KOPT-K1 (cell line): ENCODE measurements around the gene TSHZ1.
A peak's percentile ranks its signal among the peaks of the same experiment; 100 is the strongest.

ENCODE experiments used
- H3K27ac ChIP-seq: fragments of 200-600 bp; sonication (generic); 2 replicates; pipeline ENCODE4 v1.5.1; 2016; ENCODE audit warnings: antibody characterized with exemption, mild to moderate bottlenecking, low read depth, low read length; ENCODE audit not compliant: poor library complexity, severe bottlenecking
- H3K36me3 ChIP-seq: fragments of 200-600 bp; sonication (generic); 2 replicates; pipeline ENCODE4 v1.5.1; 2017; ENCODE audit warnings: antibody characterized with exemption, mild to moderate bottlenecking, low read length, moderate library complexity; ENCODE audit not compliant: insufficient read depth
- H3K9me3 ChIP-seq: fragments of 200-600 bp; sonication (generic); 2 replicates; pipeline ENCODE4 v1.5.1; 2017; ENCODE audit warnings: antibody characterized with exemption, low read length, mild to moderate bottlenecking; ENCODE audit not compliant: insufficient read depth, poor library complexity, severe bottlenecking

The TSHZ1 gene, protein sequence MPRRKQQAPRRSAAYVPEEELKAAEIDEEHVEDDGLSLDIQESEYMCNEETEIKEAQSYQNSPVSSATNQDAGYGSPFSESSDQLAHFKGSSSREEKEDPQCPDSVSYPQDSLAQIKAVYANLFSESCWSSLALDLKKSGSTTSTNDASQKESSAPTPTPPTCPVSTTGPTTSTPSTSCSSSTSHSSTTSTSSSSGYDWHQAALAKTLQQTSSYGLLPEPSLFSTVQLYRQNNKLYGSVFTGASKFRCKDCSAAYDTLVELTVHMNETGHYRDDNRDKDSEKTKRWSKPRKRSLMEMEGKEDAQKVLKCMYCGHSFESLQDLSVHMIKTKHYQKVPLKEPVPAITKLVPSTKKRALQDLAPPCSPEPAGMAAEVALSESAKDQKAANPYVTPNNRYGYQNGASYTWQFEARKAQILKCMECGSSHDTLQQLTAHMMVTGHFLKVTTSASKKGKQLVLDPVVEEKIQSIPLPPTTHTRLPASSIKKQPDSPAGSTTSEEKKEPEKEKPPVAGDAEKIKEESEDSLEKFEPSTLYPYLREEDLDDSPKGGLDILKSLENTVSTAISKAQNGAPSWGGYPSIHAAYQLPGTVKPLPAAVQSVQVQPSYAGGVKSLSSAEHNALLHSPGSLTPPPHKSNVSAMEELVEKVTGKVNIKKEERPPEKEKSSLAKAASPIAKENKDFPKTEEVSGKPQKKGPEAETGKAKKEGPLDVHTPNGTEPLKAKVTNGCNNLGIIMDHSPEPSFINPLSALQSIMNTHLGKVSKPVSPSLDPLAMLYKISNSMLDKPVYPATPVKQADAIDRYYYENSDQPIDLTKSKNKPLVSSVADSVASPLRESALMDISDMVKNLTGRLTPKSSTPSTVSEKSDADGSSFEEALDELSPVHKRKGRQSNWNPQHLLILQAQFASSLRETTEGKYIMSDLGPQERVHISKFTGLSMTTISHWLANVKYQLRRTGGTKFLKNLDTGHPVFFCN (N-terminal part only)

DNA sequence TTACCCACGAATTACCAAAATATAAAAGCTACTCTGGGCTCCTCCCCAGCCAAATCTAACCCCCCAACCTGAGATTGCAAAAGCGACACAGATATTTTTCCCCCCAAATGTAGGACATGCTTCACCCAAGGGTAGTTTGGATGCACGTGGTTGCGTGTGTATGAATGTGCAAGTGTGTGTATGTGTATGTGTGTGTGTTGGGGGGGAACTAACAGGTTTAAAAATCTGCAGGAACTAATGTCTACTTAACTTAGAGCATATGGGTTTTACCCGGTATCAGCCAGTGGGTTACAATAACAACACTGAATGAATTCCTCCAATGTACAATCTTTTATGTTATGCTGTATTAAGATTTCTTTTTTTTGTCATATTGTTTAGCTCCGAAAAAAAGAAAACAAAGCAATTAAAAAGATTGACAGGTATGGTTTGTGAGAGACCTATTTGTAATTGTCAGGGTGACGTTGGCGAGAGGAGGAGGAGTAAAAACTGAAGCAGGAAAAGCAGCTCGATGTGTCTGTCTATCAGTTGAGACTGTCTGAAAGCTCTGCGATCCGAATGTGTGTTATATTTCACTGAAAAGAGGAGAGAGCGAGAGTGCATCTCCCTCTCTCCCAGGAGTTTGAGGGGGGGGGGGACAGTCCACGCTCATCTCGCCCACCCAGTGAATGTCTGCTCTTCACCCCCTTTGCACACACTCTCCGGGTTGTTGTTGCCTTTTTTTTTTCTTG, at the start of gene TSHZ1:
Gene TSHZ1 (plus strand): TSS at position 524 of the 728 bp plus-strand sequence. CDS start 1,080 bp downstream, outside the sequence.
- no peaks in the 10 kb centered on the region for H3K36me3 ChIP-seq
- H3K27ac ChIP-seq, result peak within 1 kb of the TSS; percentile 90
- H3K9me3 ChIP-seq, result no peaks in the 10 kb centered on the region

DNA sequence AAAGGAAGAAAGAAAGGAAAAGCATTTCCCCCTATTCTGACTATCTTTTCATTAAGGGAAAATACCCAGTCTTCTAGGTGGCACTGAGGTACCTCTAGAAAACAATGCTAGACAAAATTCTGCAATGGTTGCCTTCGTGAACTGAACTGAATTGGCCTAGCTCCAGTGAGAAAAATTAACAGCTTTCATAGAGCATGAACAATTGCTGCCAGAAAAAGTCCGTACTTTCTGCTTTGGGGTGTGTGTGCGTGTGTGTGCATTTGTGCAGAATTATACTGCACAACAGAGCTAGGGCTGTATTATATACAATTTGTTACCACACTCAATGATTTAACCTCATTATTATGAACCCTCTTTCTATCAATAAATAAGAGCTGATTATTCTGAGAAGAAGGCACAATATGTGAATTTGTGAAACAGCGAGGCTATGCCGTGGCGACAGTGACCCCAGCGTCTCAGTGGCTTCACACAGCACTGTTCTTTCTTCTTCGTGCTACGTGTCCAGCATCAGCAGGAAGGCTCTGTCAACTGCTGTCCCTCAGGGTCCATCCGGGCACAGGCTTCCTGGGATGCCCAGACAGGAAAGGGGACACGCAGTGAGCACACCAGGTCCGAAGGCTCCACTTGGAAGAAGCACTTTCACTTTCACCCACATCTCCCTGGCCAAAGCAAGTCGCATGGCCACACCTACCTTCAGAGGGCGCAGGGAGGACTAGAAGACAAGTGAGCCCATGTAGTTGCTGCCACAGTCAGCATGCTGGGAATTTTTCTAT, 49.2 kb upstream of the TSHZ1 start:
- Histone ChIP-seq H3K27ac (peak overlapping the region; percentile 58), H3K9me3 (peaks cover 17% of the 10 kb centered on the region), H3K36me3 (no peaks in the 10 kb centered on the region)

DNA sequence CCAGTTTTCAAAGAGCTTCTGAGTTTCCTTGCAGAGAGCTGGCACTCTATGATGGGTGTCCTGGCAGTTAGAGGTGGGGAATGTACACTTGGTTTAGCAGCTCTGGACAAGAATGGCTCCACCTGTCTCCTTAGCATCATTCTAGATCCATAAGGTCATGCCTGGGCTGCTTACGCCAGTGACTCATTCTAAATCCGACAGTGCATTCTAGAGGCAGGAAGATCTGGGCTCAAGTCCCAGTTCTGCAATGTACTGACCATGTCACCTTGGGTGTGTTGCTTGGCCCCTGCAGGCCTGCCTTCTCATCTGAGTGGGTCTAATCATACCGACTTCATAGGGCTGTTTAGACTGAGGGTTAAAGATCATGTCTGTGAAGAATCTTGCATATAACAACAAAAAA, 48.1 kb upstream of the TSHZ1 start:
- H3K36me3 ChIP-seq, result no peaks in the 10 kb centered on the region
- H3K9me3 ChIP-seq, result peaks cover 17% of the 10 kb centered on the region
- H3K27ac ChIP-seq, result no peak overlapping the region

DNA sequence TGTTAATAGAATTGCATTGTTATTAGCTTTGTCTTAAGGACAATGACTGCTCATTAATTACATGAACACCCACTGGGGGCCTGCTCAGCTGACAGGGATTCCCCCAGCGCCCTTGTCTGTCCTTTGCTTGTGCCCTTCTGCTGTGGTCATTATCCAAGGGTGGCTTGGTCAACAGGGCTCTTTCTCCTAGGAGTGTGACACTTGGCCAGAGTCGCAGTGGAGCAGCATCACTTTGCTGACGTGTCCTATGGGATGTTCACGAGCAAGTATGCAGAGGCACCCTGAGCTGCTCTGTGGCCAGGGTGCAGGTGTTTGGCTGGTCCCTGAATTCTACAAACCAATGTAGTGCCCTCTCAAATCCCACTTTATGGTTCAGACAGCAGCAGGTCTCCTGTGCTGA, 47.6 kb upstream of the TSHZ1 start:
- Histone ChIP-seq H3K36me3 (no peaks in the 10 kb centered on the region), H3K9me3 (peaks cover 17% of the 10 kb centered on the region), H3K27ac (no peak overlapping the region)

DNA sequence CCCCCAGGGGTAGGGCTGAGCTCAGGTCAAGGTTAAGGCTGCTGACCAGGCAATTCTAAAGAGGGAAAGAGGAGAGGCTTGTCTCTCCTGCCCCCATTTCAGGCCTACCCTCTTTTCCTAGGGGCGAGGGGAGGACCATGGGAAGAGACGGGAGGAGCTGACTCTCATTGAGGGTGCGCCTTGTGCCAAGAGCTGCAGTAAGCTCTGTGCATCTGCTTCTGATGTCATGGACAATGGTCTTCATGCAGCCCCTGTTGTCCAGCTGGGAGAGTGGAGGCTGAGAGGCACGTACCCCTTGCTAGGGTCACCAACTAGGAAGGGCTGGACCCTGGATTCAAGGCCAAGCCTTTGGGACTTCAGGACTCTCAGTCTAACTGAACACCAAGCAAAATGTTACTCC, 46.9 kb upstream of the TSHZ1 start:
- Histone ChIP-seq H3K9me3 (peaks cover 17% of the 10 kb centered on the region), H3K27ac (no peak overlapping the region), H3K36me3 (no peaks in the 10 kb centered on the region)

DNA sequence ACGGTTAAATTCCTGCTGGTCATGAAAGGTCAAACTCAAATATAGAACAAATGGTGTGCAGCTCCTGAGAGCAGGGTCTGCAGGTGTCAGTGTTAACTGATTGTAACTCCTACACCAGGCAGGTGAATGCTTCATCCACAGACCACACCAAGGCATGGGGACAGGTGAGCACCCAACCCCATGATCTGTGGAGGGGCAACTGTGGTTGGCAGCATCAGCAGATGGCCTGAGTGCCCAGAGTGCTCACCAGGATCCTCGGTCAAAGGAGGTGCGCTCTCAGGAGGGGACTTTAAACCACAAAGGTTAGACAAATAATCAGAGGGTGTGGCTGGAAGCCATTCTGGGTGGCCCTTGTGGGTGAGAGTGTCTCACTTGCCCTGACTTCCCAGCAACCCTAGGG, 46.1 kb upstream of the TSHZ1 start:
- H3K36me3 ChIP-seq, result no peaks in the 10 kb centered on the region
- H3K9me3 ChIP-seq, result peaks cover 17% of the 10 kb centered on the region
- H3K27ac ChIP-seq, result no peak overlapping the region

DNA sequence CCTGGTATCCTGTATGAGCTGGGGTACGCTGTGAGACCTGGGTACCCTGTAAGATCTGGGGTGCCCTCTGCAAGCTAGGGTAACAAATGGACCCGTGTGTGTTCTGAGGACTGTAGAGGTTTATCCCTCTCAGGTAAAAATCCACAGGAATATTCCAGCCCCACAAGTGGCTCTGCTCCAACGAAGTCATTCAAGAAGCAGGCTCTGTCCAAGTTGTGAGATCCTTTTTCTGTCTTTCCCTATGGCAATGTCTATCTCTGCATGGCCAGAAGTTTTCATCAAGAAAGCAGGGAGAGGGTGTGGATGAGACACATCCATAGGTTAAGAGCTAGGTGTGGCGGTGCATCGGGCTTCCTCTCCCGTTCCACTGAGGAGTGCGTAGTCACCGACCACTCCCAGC, 44.7 kb upstream of the TSHZ1 start:
- no peaks in the 10 kb centered on the region for H3K36me3 ChIP-seq
- H3K9me3 ChIP-seq, result peaks cover 17% of the 10 kb centered on the region
- no peak overlapping the region for H3K27ac ChIP-seq

DNA sequence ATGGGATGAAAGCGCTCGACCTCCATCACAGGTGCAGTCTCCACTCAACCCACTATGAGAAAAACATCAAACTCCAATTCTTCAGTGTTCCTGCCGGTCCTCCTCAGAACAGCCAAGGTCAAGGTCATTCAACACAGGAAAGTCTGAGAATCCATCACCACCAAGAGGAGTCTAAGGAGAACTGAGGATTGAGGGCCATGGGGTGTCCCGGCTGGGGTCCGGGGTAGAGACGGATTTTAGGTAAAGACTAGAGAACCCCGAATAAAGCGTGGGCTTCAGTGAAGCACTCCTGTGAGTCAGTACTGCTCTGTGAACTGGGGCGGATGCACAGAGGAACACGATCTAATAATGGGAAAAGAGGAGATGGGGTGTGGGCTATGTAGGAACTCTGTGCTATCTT, 43.5 kb upstream of the TSHZ1 start:
- H3K9me3 ChIP-seq, result peaks cover 17% of the 10 kb centered on the region
- no peak overlapping the region for H3K27ac ChIP-seq
- H3K36me3 ChIP-seq, result no peaks in the 10 kb centered on the region

DNA sequence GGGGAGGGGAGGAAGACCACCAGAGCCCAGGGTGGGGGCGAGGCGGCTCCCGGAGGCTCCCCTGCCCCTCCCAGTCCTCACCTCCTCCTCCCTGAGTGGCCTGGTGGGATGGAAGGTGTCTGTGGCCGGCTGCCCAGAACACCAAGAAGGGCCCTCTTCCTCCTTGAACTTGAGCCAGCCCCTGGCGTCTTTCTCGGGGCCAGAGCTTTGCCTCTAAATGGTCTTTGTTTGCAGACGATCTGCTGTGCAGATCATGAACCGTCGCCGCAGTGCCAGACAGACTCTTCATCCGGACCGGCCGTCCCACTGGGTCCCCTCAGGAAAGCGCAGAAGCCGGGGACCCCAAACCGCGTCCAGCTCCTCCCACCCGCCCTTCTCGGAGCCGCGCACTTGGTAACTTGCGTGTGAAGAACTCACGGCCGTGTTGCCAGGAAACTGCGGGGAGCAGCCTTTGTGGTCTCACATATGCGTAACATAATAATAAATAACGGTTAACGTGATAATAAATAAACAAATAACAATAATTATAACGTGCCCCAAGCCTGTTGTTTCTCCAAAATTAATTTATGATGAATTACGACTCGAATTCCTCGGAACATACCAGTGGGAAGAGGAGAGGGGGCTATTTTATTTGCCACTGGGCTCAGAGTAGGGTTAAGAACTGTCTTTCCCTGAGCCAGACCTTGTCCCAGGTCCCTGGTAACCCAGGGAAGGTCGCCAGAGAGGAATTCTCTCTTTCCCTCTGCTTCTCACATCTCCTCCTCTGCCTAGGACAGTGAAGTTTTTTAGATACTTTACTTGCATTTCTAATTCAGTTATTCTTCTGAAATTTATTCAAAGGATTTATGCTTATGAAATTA, 42.6 kb upstream of the TSHZ1 start:
- Histone ChIP-seq H3K36me3 (no peaks in the 10 kb centered on the region), H3K27ac (no peak overlapping the region), H3K9me3 (peaks cover 17% of the 10 kb centered on the region)

DNA sequence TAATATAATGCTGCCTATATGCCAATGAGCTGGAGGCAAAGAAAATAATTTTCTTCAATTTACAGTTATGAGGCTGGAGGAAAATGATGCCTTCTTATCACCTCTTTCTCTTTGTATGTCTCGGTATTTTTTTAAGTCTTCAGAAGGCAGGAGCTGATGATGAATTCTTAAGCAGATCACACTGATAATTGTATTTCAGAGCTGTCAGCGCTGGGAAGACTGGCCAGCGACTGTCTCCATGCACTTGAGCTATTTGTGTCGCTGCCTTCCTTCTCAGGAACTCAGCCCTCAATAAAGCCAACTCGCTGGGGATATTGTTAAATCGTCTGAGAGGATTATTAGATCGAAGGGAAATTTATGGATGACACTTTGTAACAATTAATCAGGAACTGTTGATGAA, 42.0 kb upstream of the TSHZ1 start:
- Histone ChIP-seq H3K9me3 (peaks cover 17% of the 10 kb centered on the region), H3K36me3 (no peaks in the 10 kb centered on the region), H3K27ac (no peak overlapping the region)

DNA sequence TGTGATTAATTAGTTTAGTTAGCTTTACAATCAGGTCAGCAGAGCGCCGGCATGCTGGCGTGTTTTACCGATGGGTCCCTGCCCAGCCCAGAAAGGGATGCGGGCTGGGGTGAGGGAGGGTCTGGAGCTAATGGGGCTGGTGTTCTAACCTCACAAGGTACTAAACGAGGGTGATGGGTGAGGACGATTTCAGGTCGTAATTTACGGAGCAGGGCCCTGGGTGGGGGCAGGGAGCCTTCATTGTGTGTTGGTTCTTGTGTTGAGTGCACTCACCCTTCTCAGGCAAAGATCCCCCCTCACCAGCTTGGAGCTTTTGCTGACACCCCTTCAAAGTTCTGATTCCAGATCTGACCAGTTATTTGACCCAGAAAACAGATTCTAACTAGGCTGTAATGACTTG, 41.2 kb upstream of the TSHZ1 start:
- Histone ChIP-seq H3K36me3 (no peaks in the 10 kb centered on the region), H3K9me3 (peaks cover 17% of the 10 kb centered on the region), H3K27ac (no peak overlapping the region)

DNA sequence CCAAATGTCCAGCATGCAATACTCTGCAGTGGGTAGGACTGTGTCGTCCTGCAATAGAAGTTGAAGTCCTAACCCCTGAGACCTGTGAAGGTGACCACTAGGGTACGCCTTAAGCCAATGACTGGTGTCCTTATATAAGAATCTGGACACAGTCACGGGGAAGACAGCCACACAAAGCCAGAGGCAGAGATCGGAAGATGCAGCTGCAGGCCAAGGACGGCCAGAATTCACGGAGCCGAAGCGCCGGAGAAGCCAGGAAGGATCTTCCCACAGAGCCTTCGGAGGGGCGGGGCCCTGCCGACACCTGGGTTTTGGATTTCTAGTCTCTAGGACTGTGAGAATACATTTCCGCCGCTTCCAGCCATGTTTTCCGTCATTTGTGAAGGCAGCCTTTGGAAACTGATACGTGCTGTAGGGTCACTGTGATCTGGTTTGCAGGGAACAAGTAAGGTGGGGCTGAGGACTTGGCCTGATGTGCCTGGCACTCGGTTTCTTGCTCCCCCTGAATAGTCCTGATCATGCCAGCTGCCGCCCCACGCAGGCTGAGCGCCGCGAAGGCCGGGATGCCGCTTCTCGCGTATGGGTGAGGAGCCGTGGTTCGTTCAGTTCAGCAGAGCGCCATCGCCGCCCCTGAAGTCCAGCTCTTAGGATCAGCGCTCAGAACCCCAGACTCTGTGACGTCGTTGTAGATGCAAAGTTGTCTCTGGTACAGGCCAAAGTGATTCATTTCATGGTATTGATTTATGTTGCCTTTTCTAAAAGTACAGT, 40.4 kb upstream of the TSHZ1 start:
- no peak overlapping the region for H3K27ac ChIP-seq
- H3K9me3 ChIP-seq, result peaks cover 10% of the 10 kb centered on the region
- no peaks in the 10 kb centered on the region for H3K36me3 ChIP-seq

DNA sequence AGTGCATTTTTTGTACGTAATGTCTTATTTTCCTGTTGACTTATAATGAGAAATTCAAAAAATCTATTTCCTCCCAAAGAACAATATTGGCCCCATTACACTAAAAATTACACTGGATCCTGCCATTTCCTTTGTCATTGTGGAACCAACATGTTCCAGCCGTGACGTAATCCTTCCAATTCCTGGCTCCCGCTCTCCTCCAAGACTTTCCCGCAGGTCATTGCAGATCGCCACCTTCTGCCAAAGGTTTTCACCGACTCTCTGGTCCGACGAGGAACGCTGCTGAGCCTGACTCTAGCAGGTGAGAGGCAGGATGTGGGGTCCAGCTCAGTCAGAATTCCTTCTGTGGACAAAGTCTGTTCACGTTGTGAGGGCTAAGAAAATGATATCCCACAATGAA, 39.7 kb upstream of the TSHZ1 start:
- Histone ChIP-seq H3K9me3 (peaks cover 3% of the 10 kb centered on the region), H3K36me3 (no peaks in the 10 kb centered on the region)

More for the DNA sequence above, 39.7 kb upstream of the TSHZ1 start:
- H3K27ac ChIP-seq, result no peak overlapping the region
